HepG2 (cell line): ENCODE data around the gene DNAJC7. TPM values are rescaled to one million over a fixed set of nuclear protein-coding genes. Genes with fewer than 3 reads are reported as not detected.

Experiments
- CC2D1A ChIP-seq: sonication (generic); formaldehyde crosslinking; IDR thresholded peaks from 2 replicates; pipeline ENCODE4 v1.8.1; 2023; ENCODE audit warnings: mild to moderate bottlenecking, missing genetic modification reagents
- FOXA3 ChIP-seq: IDR thresholded peaks from 2 replicates; pipeline ENCODE4 v1.6.1; 2016; ENCODE audit warnings: missing genetic modification reagents, missing compliant biosample characterization
- HCFC1 ChIP-seq: fragments of 150-350 bp; IDR thresholded peaks from 2 replicates; pipeline ENCODE4 v1.6.1; 2014; ENCODE audit warnings: low read depth, low read length
- HHEX ChIP-seq: IDR thresholded peaks from 2 replicates; pipeline ENCODE4 v1.6.1; 2016; ENCODE audit warnings: control low read depth
- HOXA9 ChIP-seq: sonication (generic); formaldehyde crosslinking; IDR thresholded peaks from 2 replicates; pipeline ENCODE4 v1.8.1; 2022; ENCODE audit warnings: missing genetic modification reagents, mild to moderate bottlenecking, moderate library complexity, borderline replicate concordance
- IKZF1 ChIP-seq: fragments of 450-650 bp; IDR thresholded peaks from 2 replicates; pipeline ENCODE4 v1.7.1; 2016
- KLF13 ChIP-seq: sonication (generic); formaldehyde crosslinking; IDR thresholded peaks from 2 replicates; pipeline ENCODE4 v1.4.0; 2020; ENCODE audit warnings: mild to moderate bottlenecking, missing genetic modification reagents
- KLF15 ChIP-seq: sonication (generic); formaldehyde crosslinking; IDR thresholded peaks from 2 replicates; pipeline ENCODE4 v1.8.1; 2023; ENCODE audit warnings: borderline replicate concordance, mild to moderate bottlenecking, inconsistent platforms, missing genetic modification reagents, mixed read lengths
- NFE2L2 ChIP-seq: fragments of 150-350 bp; IDR thresholded peaks from 2 replicates; pipeline ENCODE4 v1.6.1; 2014; ENCODE audit warnings: low read length
- PHF5A ChIP-seq: IDR thresholded peaks from one replicate; pipeline ENCODE4 v1.6.1; 2018; ENCODE audit warnings: low read depth, missing genetic modification reagents; ENCODE audit not compliant: unreplicated experiment
- SAP130 ChIP-seq: IDR thresholded peaks from 2 replicates; pipeline ENCODE4 v1.6.1; 2016; ENCODE audit warnings: low read depth
- THAP11 ChIP-seq: IDR thresholded peaks from 2 replicates; pipeline ENCODE4 v1.6.1; 2016; ENCODE audit warnings: missing biosample characterization, missing genetic modification reagents
- ZFAT ChIP-seq: sonication (generic); formaldehyde crosslinking; conservative IDR thresholded peaks from 2 replicates; pipeline ENCODE4 v1.8.1; 2023; ENCODE audit warnings: missing genetic modification reagents, inconsistent platforms
- ZMAT3 ChIP-seq: sonication (generic); formaldehyde crosslinking; conservative IDR thresholded peaks from 2 replicates; pipeline ENCODE4 v1.7.0; 2021; ENCODE audit warnings: missing genetic modification reagents
- ZNF143 ChIP-seq: sonication (generic); formaldehyde crosslinking; IDR thresholded peaks from 2 replicates; pipeline ENCODE4 v1.4.0; 2020; ENCODE audit warnings: missing genetic modification reagents
- ZNF329 ChIP-seq: sonication (generic); formaldehyde crosslinking; IDR thresholded peaks from 2 replicates; pipeline ENCODE4 v1.9.0; 2021; ENCODE audit warnings: low read depth, mild to moderate bottlenecking, missing genetic modification reagents
- ZNF441 ChIP-seq: sonication (generic); formaldehyde crosslinking; IDR thresholded peaks from 2 replicates; pipeline ENCODE4 v1.7.0; 2021; ENCODE audit warnings: missing genetic modification reagents, borderline replicate concordance
- ZNF563 ChIP-seq: sonication (generic); formaldehyde crosslinking; IDR thresholded peaks from 2 replicates; pipeline ENCODE4 v1.8.0; 2022; ENCODE audit warnings: mild to moderate bottlenecking, moderate library complexity, missing genetic modification reagents
- ZNF776 ChIP-seq: sonication (generic); formaldehyde crosslinking; IDR thresholded peaks from 2 replicates; pipeline ENCODE4 v1.4.0; 2020; ENCODE audit warnings: mild to moderate bottlenecking, missing genetic modification reagents
- ZNF777 ChIP-seq: sonication (generic); formaldehyde crosslinking; IDR thresholded peaks from 2 replicates; pipeline ENCODE4 v1.4.0; 2020; ENCODE audit warnings: missing genetic modification reagents
- polyA plus RNA-seq, 8 experiments: library from polyadenylated mRNA; depleted of rRNA in 3 of 8; stranded (reverse) in 7 of 8; unstranded in 1 of 8; fragments of >200 nt; fragmentation: Illumina TruSeq in 4 of 8; extraction: Trizol in 4 of 8; gene quantifications; 2 replicates each; pipeline versions ENCODE4 v1.2.1 to v1.2.3, GENCODE V29; 2011 to 2016; ENCODE audit warnings: low read depth in 4 of 8, missing spikeins in 1 of 8, mixed read lengths in 1 of 8; ENCODE audit not compliant: insufficient read depth in 1 of 8
- total RNA-seq, 5 experiments: library from RNA; depleted of rRNA; stranded (reverse); fragments of >200 nt; fragmentation: Illumina TruSeq; extraction: Trizol; gene quantifications; 2 replicates each; pipeline ENCODE4 v1.2.3, GENCODE V29; 2016; ENCODE audit warnings: low read depth in 1 of 5
- TF ChIP-seq, protein P1 (sequence below): sonication (generic); formaldehyde crosslinking; IDR thresholded peaks from 2 replicates; pipeline ENCODE4 v1.4.0; 2020; ENCODE audit warnings: mild to moderate bottlenecking, low read depth, missing genetic modification reagents
- TF ChIP-seq, protein P2 (sequence below): sonication (generic); formaldehyde crosslinking; IDR thresholded peaks from 2 replicates; pipeline ENCODE4 v1.5.1; 2020; ENCODE audit warnings: mild to moderate bottlenecking, moderate library complexity, missing genetic modification reagents
- TF ChIP-seq, protein P3 (sequence below): sonication (generic); formaldehyde crosslinking; IDR thresholded peaks from 2 replicates; pipeline ENCODE4 v1.9.0; 2021; ENCODE audit warnings: mild to moderate bottlenecking, missing genetic modification reagents

The DNAJC7 gene
- total and polyA plus RNA-seq, 2 of the 13 experiments (the other 11 are each of a cell fraction or from before 2014, with no cell fraction given) = 47.7 to 132 TPM

DNA sequence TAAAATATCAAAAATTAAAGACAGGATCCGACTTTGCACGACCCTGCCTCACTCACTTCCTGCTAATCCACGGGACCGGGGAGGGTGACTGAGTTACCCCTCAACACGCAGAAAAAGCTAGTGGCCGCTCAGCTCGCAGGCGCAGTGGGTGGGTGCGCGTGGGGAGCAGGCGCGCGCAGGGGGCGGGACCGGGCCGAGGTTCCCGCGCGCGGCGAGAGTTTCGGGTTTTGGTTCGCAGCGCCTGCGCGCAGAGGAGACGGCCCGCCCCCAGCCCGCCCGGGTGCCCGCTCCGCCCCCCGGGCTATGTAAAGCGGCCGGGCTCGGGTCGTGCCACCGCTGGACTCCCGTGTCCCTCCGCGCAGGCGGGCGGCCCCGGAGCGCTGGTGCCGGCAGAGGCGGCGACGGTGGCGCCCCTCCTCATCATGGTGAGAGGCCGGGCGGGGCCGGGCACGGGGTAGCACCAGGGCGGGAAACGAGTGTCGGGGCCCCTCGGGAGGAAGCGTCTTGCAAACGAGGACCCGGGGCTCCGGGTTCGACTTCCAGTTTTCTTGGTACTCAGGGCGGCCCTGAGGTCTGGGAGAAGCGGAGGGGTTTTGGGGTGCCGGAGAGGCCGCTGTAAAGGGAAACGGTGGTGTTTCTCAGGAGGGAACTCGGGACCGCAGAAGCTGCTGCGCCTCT is 50.6 kb downstream of the DNAJC7 start, which contains the start of gene CNP (continued):
- TF ChIP-seq, protein P1, sequence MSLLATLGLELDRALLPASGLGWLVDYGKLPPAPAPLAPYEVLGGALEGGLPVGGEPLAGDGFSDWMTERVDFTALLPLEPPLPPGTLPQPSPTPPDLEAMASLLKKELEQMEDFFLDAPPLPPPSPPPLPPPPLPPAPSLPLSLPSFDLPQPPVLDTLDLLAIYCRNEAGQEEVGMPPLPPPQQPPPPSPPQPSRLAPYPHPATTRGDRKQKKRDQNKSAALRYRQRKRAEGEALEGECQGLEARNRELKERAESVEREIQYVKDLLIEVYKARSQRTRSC (CRISPR knock-in tag) = no peak
- peak; percentile 86 for TF ChIP-seq HOXA9 (CRISPR knock-in tag)
- TF ChIP-seq, protein P2, sequence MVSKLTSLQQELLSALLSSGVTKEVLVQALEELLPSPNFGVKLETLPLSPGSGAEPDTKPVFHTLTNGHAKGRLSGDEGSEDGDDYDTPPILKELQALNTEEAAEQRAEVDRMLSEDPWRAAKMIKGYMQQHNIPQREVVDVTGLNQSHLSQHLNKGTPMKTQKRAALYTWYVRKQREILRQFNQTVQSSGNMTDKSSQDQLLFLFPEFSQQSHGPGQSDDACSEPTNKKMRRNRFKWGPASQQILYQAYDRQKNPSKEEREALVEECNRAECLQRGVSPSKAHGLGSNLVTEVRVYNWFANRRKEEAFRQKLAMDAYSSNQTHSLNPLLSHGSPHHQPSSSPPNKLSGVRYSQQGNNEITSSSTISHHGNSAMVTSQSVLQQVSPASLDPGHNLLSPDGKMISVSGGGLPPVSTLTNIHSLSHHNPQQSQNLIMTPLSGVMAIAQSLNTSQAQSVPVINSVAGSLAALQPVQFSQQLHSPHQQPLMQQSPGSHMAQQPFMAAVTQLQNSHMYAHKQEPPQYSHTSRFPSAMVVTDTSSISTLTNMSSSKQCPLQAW (CRISPR knock-in tag) = peak; percentile 50
- peak; percentile 60; the same call in 1 of the 2 replicates for TF ChIP-seq FOXA3 (CRISPR knock-in tag)
- TF ChIP-seq ZMAT3 (CRISPR knock-in tag) = peak; percentile 81; the same call in 1 of the 2 replicates
- TF ChIP-seq ZNF329 (CRISPR knock-in tag) = peak; percentile 77; the same call in 1 of the 2 replicates
- TF ChIP-seq ZNF143 (CRISPR knock-in tag) = peak; percentile 43; the same call in 1 of the 2 replicates
- TF ChIP-seq, protein P3, sequence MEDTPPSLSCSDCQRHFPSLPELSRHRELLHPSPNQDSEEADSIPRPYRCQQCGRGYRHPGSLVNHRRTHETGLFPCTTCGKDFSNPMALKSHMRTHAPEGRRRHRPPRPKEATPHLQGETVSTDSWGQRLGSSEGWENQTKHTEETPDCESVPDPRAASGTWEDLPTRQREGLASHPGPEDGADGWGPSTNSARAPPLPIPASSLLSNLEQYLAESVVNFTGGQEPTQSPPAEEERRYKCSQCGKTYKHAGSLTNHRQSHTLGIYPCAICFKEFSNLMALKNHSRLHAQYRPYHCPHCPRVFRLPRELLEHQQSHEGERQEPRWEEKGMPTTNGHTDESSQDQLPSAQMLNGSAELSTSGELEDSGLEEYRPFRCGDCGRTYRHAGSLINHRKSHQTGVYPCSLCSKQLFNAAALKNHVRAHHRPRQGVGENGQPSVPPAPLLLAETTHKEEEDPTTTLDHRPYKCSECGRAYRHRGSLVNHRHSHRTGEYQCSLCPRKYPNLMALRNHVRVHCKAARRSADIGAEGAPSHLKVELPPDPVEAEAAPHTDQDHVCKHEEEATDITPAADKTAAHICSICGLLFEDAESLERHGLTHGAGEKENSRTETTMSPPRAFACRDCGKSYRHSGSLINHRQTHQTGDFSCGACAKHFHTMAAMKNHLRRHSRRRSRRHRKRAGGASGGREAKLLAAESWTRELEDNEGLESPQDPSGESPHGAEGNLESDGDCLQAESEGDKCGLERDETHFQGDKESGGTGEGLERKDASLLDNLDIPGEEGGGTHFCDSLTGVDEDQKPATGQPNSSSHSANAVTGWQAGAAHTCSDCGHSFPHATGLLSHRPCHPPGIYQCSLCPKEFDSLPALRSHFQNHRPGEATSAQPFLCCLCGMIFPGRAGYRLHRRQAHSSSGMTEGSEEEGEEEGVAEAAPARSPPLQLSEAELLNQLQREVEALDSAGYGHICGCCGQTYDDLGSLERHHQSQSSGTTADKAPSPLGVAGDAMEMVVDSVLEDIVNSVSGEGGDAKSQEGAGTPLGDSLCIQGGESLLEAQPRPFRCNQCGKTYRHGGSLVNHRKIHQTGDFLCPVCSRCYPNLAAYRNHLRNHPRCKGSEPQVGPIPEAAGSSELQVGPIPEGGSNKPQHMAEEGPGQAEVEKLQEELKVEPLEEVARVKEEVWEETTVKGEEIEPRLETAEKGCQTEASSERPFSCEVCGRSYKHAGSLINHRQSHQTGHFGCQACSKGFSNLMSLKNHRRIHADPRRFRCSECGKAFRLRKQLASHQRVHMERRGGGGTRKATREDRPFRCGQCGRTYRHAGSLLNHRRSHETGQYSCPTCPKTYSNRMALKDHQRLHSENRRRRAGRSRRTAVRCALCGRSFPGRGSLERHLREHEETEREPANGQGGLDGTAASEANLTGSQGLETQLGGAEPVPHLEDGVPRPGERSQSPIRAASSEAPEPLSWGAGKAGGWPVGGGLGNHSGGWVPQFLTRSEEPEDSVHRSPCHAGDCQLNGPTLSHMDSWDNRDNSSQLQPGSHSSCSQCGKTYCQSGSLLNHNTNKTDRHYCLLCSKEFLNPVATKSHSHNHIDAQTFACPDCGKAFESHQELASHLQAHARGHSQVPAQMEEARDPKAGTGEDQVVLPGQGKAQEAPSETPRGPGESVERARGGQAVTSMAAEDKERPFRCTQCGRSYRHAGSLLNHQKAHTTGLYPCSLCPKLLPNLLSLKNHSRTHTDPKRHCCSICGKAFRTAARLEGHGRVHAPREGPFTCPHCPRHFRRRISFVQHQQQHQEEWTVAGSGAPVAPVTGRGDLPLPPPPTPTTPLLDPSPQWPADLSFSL = no peak
- TF ChIP-seq ZNF776 (CRISPR knock-in tag) = peak; percentile 62; the same call in 1 of the 2 replicates
- TF ChIP-seq KLF13 (CRISPR knock-in tag) = no peak
- peak; percentile 84 for TF ChIP-seq THAP11 (CRISPR knock-in tag)
- TF ChIP-seq ZNF563 (CRISPR knock-in tag) = peak; percentile 90; the same call in 1 of the 2 replicates
- peak; percentile 94 for TF ChIP-seq SAP130 (CRISPR knock-in tag)
- peak; percentile 91 for TF ChIP-seq PHF5A (CRISPR knock-in tag)
- 0 out of 2 replicates have a peak, but pooled peaks have one; percentile 12 for TF ChIP-seq HHEX (CRISPR knock-in tag)
- no peak for TF ChIP-seq NFE2L2
- TF ChIP-seq IKZF1 = no peak
- TF ChIP-seq ZFAT (CRISPR knock-in tag) = peak; percentile 56; the same call in 1 of the 2 replicates
- TF ChIP-seq HCFC1 = peak; percentile 6; the same call in 1 of the 2 replicates
- TF ChIP-seq ZNF441 (CRISPR knock-in tag) = 0 out of 2 replicates have a peak, but pooled peaks have one; percentile 37
- peak; percentile 63 for TF ChIP-seq ZNF777 (CRISPR knock-in tag)
- TF ChIP-seq KLF15 = 0 out of 2 replicates have a peak, but pooled peaks have one; percentile 63
- TF ChIP-seq CC2D1A (CRISPR knock-in tag) = 0 out of 2 replicates have a peak, but pooled peaks have one; percentile 11
